Effector memory CD8-positive, alpha-beta T cell (primary cell): ENCODE measurements around the gene PID1.

Source experiments
- ATAC-seq: fragments of 150-1000 bp; cut with Tn5 transposase; replicated peaks from 2 replicates; pipeline ENCODE4 v1.10.0; 2021; ENCODE audit warnings: mild to moderate bottlenecking, moderate library complexity
- DNase-seq, 3 experiments: peaks; one replicate each; pipeline ENCODE4 v3.0.0; 2021
- H3K27ac Mint-ChIP-seq, 2 donors: one replicate each; pipeline ENCODE4 v1.8.0; 2022; ENCODE audit warnings: mild to moderate bottlenecking in 2 of 2, mixed read lengths in 2 of 2, moderate library complexity in 2 of 2
- H3K27me3 Mint-ChIP-seq, 2 donors: one replicate each; pipeline ENCODE4 v1.8.0; 2022; ENCODE audit warnings: mixed read lengths in 2 of 2
- H3K36me3 Mint-ChIP-seq: one replicate; pipeline ENCODE4 v1.8.0; 2022; ENCODE audit warnings: mild to moderate bottlenecking, moderate library complexity, mixed read lengths; ENCODE audit not compliant: insufficient read depth
- H3K4me1 Mint-ChIP-seq, 2 donors: one replicate each; pipeline ENCODE4 v1.8.0; 2022; ENCODE audit warnings: low read depth in 2 of 2, mixed read lengths in 2 of 2
- H3K4me3 Mint-ChIP-seq, 2 donors: one replicate each; pipeline ENCODE4 v1.8.0; 2022; ENCODE audit warnings: mild to moderate bottlenecking in 2 of 2, mixed read lengths in 2 of 2, moderate library complexity in 2 of 2
- H3K9me3 Mint-ChIP-seq, 2 donors: one replicate each; pipeline ENCODE4 v1.8.0; 2022; ENCODE audit warnings: mixed read lengths in 2 of 2

PID1 gene

DNA sequence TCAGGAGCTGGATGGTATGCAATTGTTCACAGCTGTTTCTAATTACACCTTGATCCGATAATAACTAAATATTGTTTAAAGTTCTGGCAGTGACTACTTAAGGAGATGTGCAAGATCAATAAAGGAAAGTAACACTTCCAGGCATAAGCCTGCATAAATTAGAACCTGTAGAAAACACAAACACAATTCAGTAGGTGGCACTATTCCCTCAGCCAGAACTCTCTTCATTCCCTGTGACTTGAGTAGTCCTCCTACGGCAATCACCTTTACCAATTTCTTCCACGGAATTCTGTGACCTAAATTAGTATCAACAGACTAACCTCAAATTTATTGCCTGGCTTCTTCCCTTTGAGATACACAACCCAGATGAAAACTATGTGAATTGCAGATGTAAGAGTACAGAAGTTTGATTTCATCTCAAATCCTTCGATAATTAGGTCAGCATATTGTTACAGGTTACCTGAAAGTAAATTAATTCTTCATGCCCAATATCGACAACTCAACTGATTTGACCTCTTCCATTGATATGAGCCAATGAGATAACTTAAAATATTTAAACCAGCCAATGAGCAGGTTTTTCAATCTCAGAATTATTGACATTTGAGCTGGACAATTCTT lies 137.8 kb downstream of the PID1 start:
- DNase-seq (no peak), ATAC-seq (no peak)
- H3K9me3 Mint-ChIP-seq, result peaks cover 0 to 2% of the 10 kb centered on the region in 2 donors
- H3K4me3 Mint-ChIP-seq, result no peak overlapping the region
- no peaks in the 10 kb centered on the region for H3K36me3 Mint-ChIP-seq
- no peaks in the 10 kb centered on the region for H3K27me3 Mint-ChIP-seq
- H3K27ac Mint-ChIP-seq, result no peak overlapping the region
- no peaks in the 10 kb centered on the region for H3K4me1 Mint-ChIP-seq

DNA sequence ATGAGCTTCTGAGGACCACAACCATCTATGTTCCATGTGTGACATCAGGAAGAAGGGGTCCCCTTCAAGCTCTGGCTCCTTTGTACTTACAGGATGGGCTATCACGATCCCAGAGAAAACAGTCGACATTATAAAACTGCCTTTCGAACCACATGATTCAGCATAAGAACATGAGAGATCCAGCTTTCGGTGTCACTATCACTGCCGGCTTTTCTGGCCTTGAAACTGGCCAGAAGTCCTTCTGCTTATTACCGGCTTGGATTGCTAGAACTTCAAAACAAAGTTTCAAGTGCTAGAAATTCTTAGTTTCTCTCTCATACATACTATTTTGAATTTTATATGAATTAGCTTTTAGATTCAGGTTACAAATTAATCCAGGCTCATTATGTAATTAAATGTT lies 138.9 kb downstream of the PID1 start:
- Mint-ChIP-seq H3K27me3 (no peaks in the 10 kb centered on the region), H3K27ac (no peak overlapping the region), H3K36me3 (no peaks in the 10 kb centered on the region), H3K9me3 (no peaks in the 10 kb centered on the region), H3K4me1 (no peaks in the 10 kb centered on the region), H3K4me3 (no peak overlapping the region)
- DNase-seq (no peak), ATAC-seq (no peak)

GRCh38 chr2:229130522-229130921 lies 140.6 kb downstream of the PID1 start:
- Mint-ChIP-seq H3K4me1 (no peaks in the 10 kb centered on the region), H3K36me3 (no peaks in the 10 kb centered on the region), H3K9me3 (peaks cover 0 to 2% of the 10 kb centered on the region in 2 donors), H3K4me3 (no peak overlapping the region), H3K27me3 (no peaks in the 10 kb centered on the region), H3K27ac (no peak overlapping the region)
- ATAC-seq (no peak), DNase-seq (no peak)

DNA sequence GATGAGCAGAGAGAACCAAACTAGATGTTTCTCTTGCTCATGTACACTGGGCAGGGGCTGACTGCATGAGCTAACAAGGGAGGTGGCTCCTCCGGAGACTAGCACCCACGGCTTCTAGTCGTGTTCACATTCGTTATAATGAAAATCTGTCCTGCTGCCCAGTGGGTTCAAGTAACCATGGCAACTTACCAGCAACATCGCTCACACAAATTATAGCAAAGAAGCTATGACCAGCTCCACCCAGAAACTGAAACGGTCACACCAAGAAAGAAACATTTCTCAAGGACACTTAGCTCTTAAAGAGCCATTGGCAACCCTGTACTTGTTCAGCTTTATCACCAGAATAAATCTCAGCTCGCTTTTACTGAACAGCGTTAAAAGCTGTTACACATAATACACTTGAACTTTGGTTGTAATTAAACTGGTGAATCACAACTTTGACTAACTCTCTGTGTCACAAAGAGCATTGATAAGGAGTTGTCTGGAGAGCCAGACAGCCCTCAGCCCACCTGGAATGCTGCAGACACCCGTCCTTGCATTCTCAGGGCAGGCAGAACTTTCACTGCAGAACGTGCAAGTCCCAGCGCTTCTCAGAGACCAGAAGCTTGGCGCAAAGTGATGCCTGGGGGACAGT lies 141.2 kb downstream of the PID1 start:
- Mint-ChIP-seq H3K36me3 (no peaks in the 10 kb centered on the region), H3K9me3 (peaks cover 0 to 2% of the 10 kb centered on the region in 2 donors), H3K27me3 (no peaks in the 10 kb centered on the region), H3K4me1 (no peaks in the 10 kb centered on the region), H3K4me3 (no peak overlapping the region), H3K27ac (no peak overlapping the region)
- ATAC-seq, result no peak
- no peak for DNase-seq

DNA sequence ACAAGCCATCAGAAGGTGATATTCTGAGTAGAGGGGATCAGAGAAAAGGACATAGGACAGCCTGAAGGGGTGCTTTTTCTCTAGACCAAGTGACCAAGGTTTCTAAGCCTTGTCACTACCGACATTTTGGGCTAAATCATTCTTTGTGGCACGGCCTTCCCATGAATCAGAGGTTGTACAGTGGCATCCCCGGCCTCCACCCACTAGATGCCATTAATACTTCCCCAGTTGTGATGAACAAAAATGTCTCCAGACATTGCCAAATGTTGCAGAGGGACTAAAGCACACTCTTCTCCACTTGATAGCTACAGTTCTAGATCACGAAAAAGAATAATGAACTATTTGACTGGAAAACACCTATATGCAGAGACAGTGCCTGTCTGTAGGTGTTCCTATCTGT lies 143.6 kb downstream of the PID1 start:
- no peaks in the 10 kb centered on the region for H3K36me3 Mint-ChIP-seq
- DNase-seq, result no peak
- H3K4me1 Mint-ChIP-seq, result no peaks in the 10 kb centered on the region
- no peak for ATAC-seq
- H3K9me3 Mint-ChIP-seq, result peaks cover 0 to 4% of the 10 kb centered on the region in 2 donors
- H3K27ac Mint-ChIP-seq, result no peak overlapping the region
- H3K27me3 Mint-ChIP-seq, result no peaks in the 10 kb centered on the region
- H3K4me3 Mint-ChIP-seq, result no peak overlapping the region

DNA sequence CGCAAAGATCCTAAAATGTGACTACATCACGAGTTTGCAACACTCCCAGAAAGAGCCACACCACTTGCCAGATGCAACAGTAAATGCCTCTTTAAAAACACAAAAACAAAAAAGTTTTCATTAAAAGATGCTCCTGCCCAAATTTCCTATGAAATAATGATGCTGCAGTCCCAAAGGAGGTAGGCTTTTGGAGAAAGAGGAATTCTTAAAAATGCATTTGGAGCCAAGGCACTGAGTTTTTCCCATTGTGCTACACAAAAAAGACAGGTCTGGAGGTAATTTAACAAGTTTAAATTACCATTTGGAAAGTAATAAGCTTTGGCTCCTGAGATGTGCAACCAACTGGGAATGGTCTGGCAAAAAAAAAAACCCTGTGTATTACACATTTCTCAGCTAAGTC lies 145.0 kb downstream of the PID1 start:
- Mint-ChIP-seq H3K9me3 (peaks cover 0 to 4% of the 10 kb centered on the region in 2 donors), H3K27me3 (no peaks in the 10 kb centered on the region), H3K36me3 (no peaks in the 10 kb centered on the region), H3K4me3 (no peak overlapping the region), H3K4me1 (no peaks in the 10 kb centered on the region), H3K27ac (no peak overlapping the region)
- ATAC-seq (no peak), DNase-seq (no peak)

- H3K27me3 Mint-ChIP-seq, result no peaks in the 10 kb centered on the region
- peaks cover 0 to 5% of the 10 kb centered on the region in 2 donors for H3K9me3 Mint-ChIP-seq
- no peaks in the 10 kb centered on the region for H3K4me1 Mint-ChIP-seq
- H3K27ac Mint-ChIP-seq, result no peak overlapping the region
- ATAC-seq, result no peak
- no peak for DNase-seq
- no peaks in the 10 kb centered on the region for H3K36me3 Mint-ChIP-seq
- H3K4me3 Mint-ChIP-seq, result no peak overlapping the region
Measured at GRCh38 chr2:229124136-229124535, 147.0 kb downstream of the PID1 start.

GRCh38 chr2:229118927-229119326 lies 152.2 kb downstream of the PID1 start:
- no peak for ATAC-seq
- H3K9me3 Mint-ChIP-seq, result peaks cover 7 to 9% of the 10 kb centered on the region in 2 donors
- no peak overlapping the region for H3K4me3 Mint-ChIP-seq
- H3K27ac Mint-ChIP-seq, result no peak overlapping the region
- H3K4me1 Mint-ChIP-seq, result no peaks in the 10 kb centered on the region
- DNase-seq, result no peak
- no peaks in the 10 kb centered on the region for H3K36me3 Mint-ChIP-seq
- H3K27me3 Mint-ChIP-seq, result no peaks in the 10 kb centered on the region

GRCh38 chr2:229118336-229118735 lies 152.8 kb downstream of the PID1 start:
- Mint-ChIP-seq H3K27ac (no peak overlapping the region), H3K36me3 (no peaks in the 10 kb centered on the region), H3K9me3 (peaks cover 7 to 9% of the 10 kb centered on the region in 2 donors), H3K4me3 (no peak overlapping the region), H3K27me3 (no peaks in the 10 kb centered on the region), H3K4me1 (no peaks in the 10 kb centered on the region)
- ATAC-seq, result no peak
- DNase-seq, result no peak

GRCh38 chr2:229111744-229112143 lies 159.3 kb downstream of the PID1 start:
- ATAC-seq, result no peak
- no peak for DNase-seq
- Mint-ChIP-seq H3K4me1 (no peaks in the 10 kb centered on the region), H3K4me3 (no peak overlapping the region), H3K9me3 (peaks cover 3 to 17% of the 10 kb centered on the region in 2 donors), H3K27ac (no peak overlapping the region), H3K36me3 (no peaks in the 10 kb centered on the region), H3K27me3 (no peaks in the 10 kb centered on the region)

DNA sequence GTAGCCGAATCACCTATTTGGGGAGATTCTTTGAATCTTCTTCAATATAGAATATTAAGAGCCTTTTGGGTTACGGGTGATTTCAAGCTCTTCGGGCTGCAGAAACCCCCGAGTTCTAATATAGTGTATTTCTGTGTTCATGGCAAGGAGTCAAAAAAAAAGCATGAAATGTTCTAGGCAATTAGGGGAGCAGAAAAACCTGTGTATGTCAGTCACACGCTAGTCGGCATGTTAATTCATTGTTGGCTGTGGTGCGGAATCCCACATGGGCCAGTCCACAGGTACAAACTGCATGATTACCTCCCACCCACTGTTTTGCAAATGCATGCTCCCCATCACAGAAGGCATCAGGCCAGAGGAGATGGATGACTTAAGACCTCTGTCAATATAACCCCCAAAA lies 161.9 kb downstream of the PID1 start:
- no peak for ATAC-seq
- Mint-ChIP-seq H3K27ac (no peak overlapping the region), H3K4me1 (no peaks in the 10 kb centered on the region), H3K27me3 (no peaks in the 10 kb centered on the region), H3K9me3 (peaks cover 0 to 10% of the 10 kb centered on the region in 2 donors), H3K36me3 (no peaks in the 10 kb centered on the region), H3K4me3 (no peak overlapping the region)
- DNase-seq, result no peak

DNA sequence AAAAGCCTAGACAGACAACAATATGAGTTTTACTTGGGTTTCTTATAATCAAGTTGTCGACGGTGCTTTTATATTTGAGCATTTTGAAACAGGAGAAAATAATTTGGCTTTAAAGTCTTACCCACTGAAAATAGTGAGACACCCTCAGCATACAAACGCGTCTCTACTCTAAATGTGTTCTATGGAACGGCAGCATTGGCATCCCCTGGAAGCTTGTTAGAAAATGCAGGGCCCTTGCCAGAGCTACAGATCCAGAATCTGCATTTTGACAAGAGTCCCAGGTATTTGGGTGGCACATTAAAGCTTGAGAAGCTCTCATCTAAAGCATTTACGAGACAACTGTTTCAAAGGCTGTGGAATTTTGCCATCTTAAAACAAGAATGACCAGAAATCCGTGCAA lies 163.5 kb downstream of the PID1 start:
- H3K27ac Mint-ChIP-seq, result no peak overlapping the region
- peaks cover 3 to 8% of the 10 kb centered on the region in 2 donors for H3K9me3 Mint-ChIP-seq
- ATAC-seq, result no peak
- no peaks in the 10 kb centered on the region for H3K4me1 Mint-ChIP-seq
- H3K36me3 Mint-ChIP-seq, result no peaks in the 10 kb centered on the region
- H3K4me3 Mint-ChIP-seq, result no peak overlapping the region
- no peaks in the 10 kb centered on the region for H3K27me3 Mint-ChIP-seq
- no peak for DNase-seq

DNA sequence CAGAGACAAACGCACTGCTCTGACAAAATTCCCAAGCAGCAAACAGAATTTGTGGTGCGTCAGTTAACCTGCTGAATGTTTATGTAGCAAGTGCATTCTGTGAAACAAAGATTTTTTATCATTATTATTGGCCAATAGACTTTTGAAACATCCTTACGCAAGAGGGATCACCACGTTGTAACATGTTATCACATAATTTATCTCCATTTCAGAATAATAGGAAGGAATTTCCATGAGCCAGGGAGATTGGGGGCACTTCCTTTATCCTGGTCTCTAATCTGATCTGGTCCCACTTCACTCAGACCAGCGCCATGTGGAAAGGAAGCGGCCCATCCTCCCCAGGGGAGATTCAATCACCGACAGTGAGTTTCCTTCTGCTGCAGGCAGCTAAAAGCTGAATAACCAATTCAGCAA lies 166.1 kb downstream of the PID1 start:
- H3K4me1 Mint-ChIP-seq, result no peaks in the 10 kb centered on the region
- H3K27me3 Mint-ChIP-seq, result no peaks in the 10 kb centered on the region
- DNase-seq (no peak), ATAC-seq (no peak)
- H3K9me3 Mint-ChIP-seq, result peaks cover 2 to 3% of the 10 kb centered on the region in 2 donors
- no peak overlapping the region for H3K4me3 Mint-ChIP-seq
- H3K36me3 Mint-ChIP-seq, result no peaks in the 10 kb centered on the region
- H3K27ac Mint-ChIP-seq, result no peak overlapping the region

- no peak for DNase-seq
- H3K27me3 Mint-ChIP-seq, result no peaks in the 10 kb centered on the region
- no peaks in the 10 kb centered on the region for H3K4me1 Mint-ChIP-seq
- peaks cover 3 to 6% of the 10 kb centered on the region in 2 donors for H3K9me3 Mint-ChIP-seq
- no peak for ATAC-seq
- no peak overlapping the region for H3K4me3 Mint-ChIP-seq
- H3K36me3 Mint-ChIP-seq, result no peaks in the 10 kb centered on the region
- H3K27ac Mint-ChIP-seq, result no peak overlapping the region
Measured at GRCh38 chr2:229104025-229104424, 167.1 kb downstream of the PID1 start.
